ENCODE data around the gene EFHC1. TPM values are rescaled to one million over a fixed set of nuclear protein-coding genes. Genes with fewer than 3 reads are reported as not detected.

EFHC1 gene
- total RNA-seq, 1 donor from 2014 or later: 4.0 TPM

GRCh38 chr6:52500238-52501129 lies 80.3 kb downstream of the EFHC1 start:
- DNase-seq (ENCODE audit: low read depth in 2 of 2): peak in 1 of 2 donors; percentile 3

- DNase-seq (ENCODE audit: low read depth in 2 of 2): peak in 1 of 2 donors; percentile 1
Observed at GRCh38 chr6:52502306-52503029, 82.3 kb downstream of the EFHC1 start.

GRCh38 chr6:52503323-52503747 lies 83.2 kb downstream of the EFHC1 start:
- peak in 1 of 2 donors; percentile 17 for DNase-seq (ENCODE audit: low read depth in 2 of 2)

- DNase-seq (ENCODE audit: low read depth in 2 of 2): peak; percentile 32 to 79
Observed at GRCh38 chr6:52503851-52504781, 84.0 kb downstream of the EFHC1 start.

- peak; percentile 68 to 76 for DNase-seq (ENCODE audit: low read depth in 2 of 2)
Observed at GRCh38 chr6:52504782-52505136, 84.6 kb downstream of the EFHC1 start.

- no peak for DNase-seq (ENCODE audit: low read depth in 2 of 2)
Observed at GRCh38 chr6:52505726-52506409, 85.7 kb downstream of the EFHC1 start.

- no peak for DNase-seq (ENCODE audit: low read depth in 2 of 2)
Observed at GRCh38 chr6:52506476-52506875, 86.3 kb downstream of the EFHC1 start.

GRCh38 chr6:52507557-52508260 lies 87.6 kb downstream of the EFHC1 start:
- peak in 1 of 2 donors; percentile 47 for DNase-seq (ENCODE audit: low read depth in 2 of 2)

- DNase-seq (ENCODE audit: low read depth in 2 of 2): no peak
Observed at GRCh38 chr6:52508261-52508739, 88.2 kb downstream of the EFHC1 start.

GRCh38 chr6:52509281-52510212 lies 89.4 kb downstream of the EFHC1 start:
- peak; percentile 77 to 79 for DNase-seq (ENCODE audit: low read depth in 2 of 2)

- no peak for DNase-seq (ENCODE audit: low read depth in 2 of 2)
Observed at GRCh38 chr6:52510213-52510562, 90.0 kb downstream of the EFHC1 start.

GRCh38 chr6:52511163-52511562 lies 91.0 kb downstream of the EFHC1 start:
- no peak for DNase-seq (ENCODE audit: low read depth in 2 of 2)

GRCh38 chr6:52511572-52512151 lies 91.5 kb downstream of the EFHC1 start:
- DNase-seq (ENCODE audit: low read depth in 2 of 2): peak; percentile 37 to 55

- peak; percentile 53 to 94 for DNase-seq (ENCODE audit: low read depth in 2 of 2)
Observed at GRCh38 chr6:52512199-52512598, 92.1 kb downstream of the EFHC1 start.

- DNase-seq (ENCODE audit: low read depth in 2 of 2): no peak
Observed at GRCh38 chr6:52513464-52513863, 93.3 kb downstream of the EFHC1 start.

GRCh38 chr6:52513896-52514295 lies 93.8 kb downstream of the EFHC1 start:
- no peak for DNase-seq (ENCODE audit: low read depth in 2 of 2)

- DNase-seq (ENCODE audit: low read depth in 2 of 2): no peak
Observed at GRCh38 chr6:52514514-52514913, 94.4 kb downstream of the EFHC1 start.

GRCh38 chr6:52515219-52515960 lies 95.2 kb downstream of the EFHC1 start:
- DNase-seq (ENCODE audit: low read depth in 2 of 2): no peak

Data from lung microvascular endothelial cell (primary cell).